HepG2 (cell line): ENCODE measurements around the gene GATC. TPM values are rescaled to one million over a fixed set of nuclear protein-coding genes. Genes with fewer than 3 reads are reported as not detected.

Experiments used
- EP300 ChIP-seq, 3 experiments: sonication (generic) in 1 of 3; formaldehyde crosslinking in 1 of 3; IDR thresholded peaks; 2 replicates each; pipeline versions ENCODE4 v1.5.1 to v1.6.1; 2011 to 2020; ENCODE audit warnings: low read depth in 2 of 3, low read length in 2 of 3, borderline replicate concordance in 1 of 3, improper control_type of control experiment in 1 of 3, mild to moderate bottlenecking in 1 of 3, missing genetic modification reagents in 1 of 3, moderate library complexity in 1 of 3
- GLI4 ChIP-seq: sonication (generic); formaldehyde crosslinking; IDR thresholded peaks from 2 replicates; pipeline ENCODE4 v1.5.1; 2020; ENCODE audit warnings: missing genetic modification reagents, mild to moderate bottlenecking, moderate library complexity, borderline replicate concordance
- GMEB1 ChIP-seq: sonication (generic); formaldehyde crosslinking; IDR thresholded peaks from 2 replicates; pipeline ENCODE4 v1.5.1; 2020; ENCODE audit warnings: missing genetic modification reagents, mild to moderate bottlenecking, borderline replicate concordance
- IRX3 ChIP-seq: sonication (generic); formaldehyde crosslinking; IDR thresholded peaks from 2 replicates; pipeline ENCODE4 v1.8.1; 2023; ENCODE audit warnings: mild to moderate bottlenecking, low read depth, missing genetic modification reagents, borderline replicate concordance
- JDP2 ChIP-seq: sonication (generic); formaldehyde crosslinking; IDR thresholded peaks from 2 replicates; pipeline ENCODE4 v1.8.1; 2022; ENCODE audit warnings: missing genetic modification reagents, borderline replicate concordance
- MAFG ChIP-seq: sonication (generic); formaldehyde crosslinking; IDR thresholded peaks from 2 replicates; pipeline ENCODE4 v1.5.1; 2020; ENCODE audit warnings: mild to moderate bottlenecking, missing genetic modification reagents
- MXD4 ChIP-seq: IDR thresholded peaks from 2 replicates; pipeline ENCODE4 v1.6.1; 2016; ENCODE audit warnings: mild to moderate bottlenecking, missing biosample characterization, missing genetic modification reagents
- POGZ ChIP-seq: sonication (generic); formaldehyde crosslinking; IDR thresholded peaks from 2 replicates; pipeline ENCODE4 v1.4.0; 2020; ENCODE audit warnings: mild to moderate bottlenecking, missing genetic modification reagents
- TBX3 ChIP-seq: fragments of 450-650 bp; IDR thresholded peaks from 2 replicates; pipeline ENCODE4 v1.6.1; 2017; ENCODE audit warnings: antibody characterized with exemption, mild to moderate bottlenecking, inconsistent platforms, borderline replicate concordance
- ZNF367 ChIP-seq: sonication (generic); formaldehyde crosslinking; IDR thresholded peaks from 2 replicates; pipeline ENCODE4 v1.4.0; 2020; ENCODE audit warnings: missing genetic modification reagents, borderline replicate concordance
- ZNF577 ChIP-seq: sonication (generic); formaldehyde crosslinking; IDR thresholded peaks from 2 replicates; pipeline ENCODE4 v1.4.0; 2020; ENCODE audit warnings: mild to moderate bottlenecking, low read depth, missing genetic modification reagents, borderline replicate concordance
- polyA plus RNA-seq, 8 experiments: library from polyadenylated mRNA; depleted of rRNA in 3 of 8; stranded (reverse) in 7 of 8; unstranded in 1 of 8; fragments of >200 nt; fragmentation: Illumina TruSeq in 4 of 8; extraction: Trizol in 4 of 8; gene quantifications; 2 replicates each; pipeline versions ENCODE4 v1.2.1 to v1.2.3, GENCODE V29; 2011 to 2016; ENCODE audit warnings: low read depth in 4 of 8, missing spikeins in 1 of 8, mixed read lengths in 1 of 8; ENCODE audit not compliant: insufficient read depth in 1 of 8
- total RNA-seq, 5 experiments: library from RNA; depleted of rRNA; stranded (reverse); fragments of >200 nt; fragmentation: Illumina TruSeq; extraction: Trizol; gene quantifications; 2 replicates each; pipeline ENCODE4 v1.2.3, GENCODE V29; 2016; ENCODE audit warnings: low read depth in 1 of 5
- TF ChIP-seq, protein P1 (sequence below), 2 experiments: sonication (generic) in 1 of 2; formaldehyde crosslinking in 1 of 2; IDR thresholded peaks; 2 replicates each; pipeline versions ENCODE4 v1.5.1 to v1.6.1; 2011 to 2020; ENCODE audit warnings: borderline replicate concordance in 1 of 2, low read depth in 1 of 2, low read length in 1 of 2, mild to moderate bottlenecking in 1 of 2, missing genetic modification reagents in 1 of 2, moderate library complexity in 1 of 2
- TF ChIP-seq, protein P2 (sequence below): sonication (generic); formaldehyde crosslinking; IDR thresholded peaks from 2 replicates; pipeline ENCODE4 v1.4.0; 2020; ENCODE audit warnings: missing genetic modification reagents
- TF ChIP-seq, protein P3 (sequence below): sonication (generic); formaldehyde crosslinking; conservative IDR thresholded peaks from 2 replicates; pipeline ENCODE4 v1.8.0; 2022; ENCODE audit warnings: missing genetic modification reagents
- TF ChIP-seq, protein P4 (sequence below): sonication (generic); formaldehyde crosslinking; IDR thresholded peaks from 2 replicates; pipeline ENCODE4 v1.5.0; 2020; ENCODE audit warnings: missing genetic modification reagents

The GATC gene
- total and polyA plus RNA-seq, 2 of the 13 experiments (the other 11 are each of a cell fraction or from before 2014, with no cell fraction given): 17.7 to 29.7 TPM

- TF ChIP-seq, protein P1, sequence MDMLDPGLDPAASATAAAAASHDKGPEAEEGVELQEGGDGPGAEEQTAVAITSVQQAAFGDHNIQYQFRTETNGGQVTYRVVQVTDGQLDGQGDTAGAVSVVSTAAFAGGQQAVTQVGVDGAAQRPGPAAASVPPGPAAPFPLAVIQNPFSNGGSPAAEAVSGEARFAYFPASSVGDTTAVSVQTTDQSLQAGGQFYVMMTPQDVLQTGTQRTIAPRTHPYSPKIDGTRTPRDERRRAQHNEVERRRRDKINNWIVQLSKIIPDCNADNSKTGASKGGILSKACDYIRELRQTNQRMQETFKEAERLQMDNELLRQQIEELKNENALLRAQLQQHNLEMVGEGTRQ (IDR thresholded peaks at IDR 0.05; ENCODE audit: low read depth, low read length): no peak
- TF ChIP-seq, protein P1 (CRISPR knock-in tag; IDR thresholded peaks at IDR 0.05; ENCODE audit: borderline replicate concordance): no peak
- no peak for TF ChIP-seq MAFG
- TF ChIP-seq, protein P2, sequence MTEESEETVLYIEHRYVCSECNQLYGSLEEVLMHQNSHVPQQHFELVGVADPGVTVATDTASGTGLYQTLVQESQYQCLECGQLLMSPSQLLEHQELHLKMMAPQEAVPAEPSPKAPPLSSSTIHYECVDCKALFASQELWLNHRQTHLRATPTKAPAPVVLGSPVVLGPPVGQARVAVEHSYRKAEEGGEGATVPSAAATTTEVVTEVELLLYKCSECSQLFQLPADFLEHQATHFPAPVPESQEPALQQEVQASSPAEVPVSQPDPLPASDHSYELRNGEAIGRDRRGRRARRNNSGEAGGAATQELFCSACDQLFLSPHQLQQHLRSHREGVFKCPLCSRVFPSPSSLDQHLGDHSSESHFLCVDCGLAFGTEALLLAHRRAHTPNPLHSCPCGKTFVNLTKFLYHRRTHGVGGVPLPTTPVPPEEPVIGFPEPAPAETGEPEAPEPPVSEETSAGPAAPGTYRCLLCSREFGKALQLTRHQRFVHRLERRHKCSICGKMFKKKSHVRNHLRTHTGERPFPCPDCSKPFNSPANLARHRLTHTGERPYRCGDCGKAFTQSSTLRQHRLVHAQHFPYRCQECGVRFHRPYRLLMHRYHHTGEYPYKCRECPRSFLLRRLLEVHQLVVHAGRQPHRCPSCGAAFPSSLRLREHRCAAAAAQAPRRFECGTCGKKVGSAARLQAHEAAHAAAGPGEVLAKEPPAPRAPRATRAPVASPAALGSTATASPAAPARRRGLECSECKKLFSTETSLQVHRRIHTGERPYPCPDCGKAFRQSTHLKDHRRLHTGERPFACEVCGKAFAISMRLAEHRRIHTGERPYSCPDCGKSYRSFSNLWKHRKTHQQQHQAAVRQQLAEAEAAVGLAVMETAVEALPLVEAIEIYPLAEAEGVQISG (CRISPR knock-in tag): peak; percentile 85
- TF ChIP-seq, protein P3, sequence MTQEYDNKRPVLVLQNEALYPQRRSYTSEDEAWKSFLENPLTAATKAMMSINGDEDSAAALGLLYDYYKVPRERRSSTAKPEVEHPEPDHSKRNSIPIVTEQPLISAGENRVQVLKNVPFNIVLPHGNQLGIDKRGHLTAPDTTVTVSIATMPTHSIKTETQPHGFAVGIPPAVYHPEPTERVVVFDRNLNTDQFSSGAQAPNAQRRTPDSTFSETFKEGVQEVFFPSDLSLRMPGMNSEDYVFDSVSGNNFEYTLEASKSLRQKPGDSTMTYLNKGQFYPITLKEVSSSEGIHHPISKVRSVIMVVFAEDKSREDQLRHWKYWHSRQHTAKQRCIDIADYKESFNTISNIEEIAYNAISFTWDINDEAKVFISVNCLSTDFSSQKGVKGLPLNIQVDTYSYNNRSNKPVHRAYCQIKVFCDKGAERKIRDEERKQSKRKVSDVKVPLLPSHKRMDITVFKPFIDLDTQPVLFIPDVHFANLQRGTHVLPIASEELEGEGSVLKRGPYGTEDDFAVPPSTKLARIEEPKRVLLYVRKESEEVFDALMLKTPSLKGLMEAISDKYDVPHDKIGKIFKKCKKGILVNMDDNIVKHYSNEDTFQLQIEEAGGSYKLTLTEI (CRISPR knock-in tag): no peak
- no peak for TF ChIP-seq JDP2 (CRISPR knock-in tag)
- no peak for TF ChIP-seq TBX3
- TF ChIP-seq EP300 (IDR thresholded peaks at IDR 0.05; ENCODE audit: low read depth in 2 of 2, low read length in 2 of 2): no peak
- no peak for TF ChIP-seq EP300 (CRISPR knock-in tag; IDR thresholded peaks at IDR 0.05; ENCODE audit: borderline replicate concordance)
- TF ChIP-seq ZNF577 (CRISPR knock-in tag): no peak
- TF ChIP-seq IRX3 (CRISPR knock-in tag): no peak
- TF ChIP-seq GLI4 (CRISPR knock-in tag): no peak
- TF ChIP-seq ZNF367 (CRISPR knock-in tag): no peak
- no peak for TF ChIP-seq MXD4 (CRISPR knock-in tag)
- TF ChIP-seq POGZ: peak; percentile 29; the same call in 1 of the 2 replicates
- peak; percentile 60; the same call in 1 of the 2 replicates for TF ChIP-seq GMEB1 (CRISPR knock-in tag)
- TF ChIP-seq, protein P4, sequence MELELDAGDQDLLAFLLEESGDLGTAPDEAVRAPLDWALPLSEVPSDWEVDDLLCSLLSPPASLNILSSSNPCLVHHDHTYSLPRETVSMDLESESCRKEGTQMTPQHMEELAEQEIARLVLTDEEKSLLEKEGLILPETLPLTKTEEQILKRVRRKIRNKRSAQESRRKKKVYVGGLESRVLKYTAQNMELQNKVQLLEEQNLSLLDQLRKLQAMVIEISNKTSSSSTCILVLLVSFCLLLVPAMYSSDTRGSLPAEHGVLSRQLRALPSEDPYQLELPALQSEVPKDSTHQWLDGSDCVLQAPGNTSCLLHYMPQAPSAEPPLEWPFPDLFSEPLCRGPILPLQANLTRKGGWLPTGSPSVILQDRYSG: no peak
Observed at GRCh38 chr12:120437735-120438494, 8.3 kb upstream of the GATC start, which contains the start of gene COX6A1 (continued).
